HEK293T (cell line): ENCODE data around the gene CRHR2.

Experiments used
- CTCF ChIA-PET: fragments of 350-600 bp; formaldehyde crosslinking; extraction: SDS; loops from one replicate; lab custom pipeline; 2021; ENCODE audit warnings: antibody characterized with exemption, inconsistent platforms; lab: Yijun Ruan, JAX
- POLR2A ChIA-PET: fragments of 350-600 bp; formaldehyde crosslinking; extraction: SDS; loops from one replicate; lab custom pipeline; 2020; ENCODE audit warnings: antibody characterized with exemption, inconsistent platforms; lab: Yijun Ruan, JAX
- DNase-seq: peaks from one replicate; pipeline ENCODE4 v3.0.0; 2012; ENCODE audit warnings: mixed read lengths; ENCODE audit errors: extremely low spot score
- ARNT ChIP-seq: fragments of 450-650 bp; IDR thresholded peaks from 2 replicates; pipeline ENCODE4 v1.6.1; 2017; ENCODE audit warnings: mild to moderate bottlenecking
- BHLHE40 ChIP-seq: fragments of 450-650 bp; IDR thresholded peaks from 2 replicates; pipeline ENCODE4 v1.6.1; 2016; ENCODE audit warnings: mild to moderate bottlenecking, moderate library complexity, borderline replicate concordance
- CTBP1 ChIP-seq: fragments of 450-650 bp; IDR thresholded peaks from 2 replicates; pipeline ENCODE4 v1.6.1; 2016; ENCODE audit warnings: borderline replicate concordance
- ELF4 ChIP-seq: fragments of 450-650 bp; IDR thresholded peaks from 2 replicates; pipeline ENCODE4 v1.6.1; 2017; ENCODE audit warnings: antibody characterized with exemption
- FOXA1 ChIP-seq: fragments of 450-650 bp; IDR thresholded peaks from 2 replicates; pipeline ENCODE4 v1.6.1; 2016; ENCODE audit warnings: mild to moderate bottlenecking
- FOXK2 ChIP-seq: fragments of 450-650 bp; IDR thresholded peaks from 2 replicates; pipeline ENCODE4 v1.6.1; 2016; ENCODE audit warnings: mild to moderate bottlenecking
- FOXM1 ChIP-seq: fragments of 450-650 bp; IDR thresholded peaks from 2 replicates; pipeline ENCODE4 v1.6.1; 2017; ENCODE audit warnings: mild to moderate bottlenecking, borderline replicate concordance
- HDGF ChIP-seq: fragments of 450-650 bp; IDR thresholded peaks from 2 replicates; pipeline ENCODE4 v1.6.1; 2017; ENCODE audit warnings: antibody characterized with exemption, borderline replicate concordance
- L3MBTL2 ChIP-seq: fragments of 450-650 bp; conservative IDR thresholded peaks from 2 replicates; pipeline ENCODE4 v1.6.1; 2016; ENCODE audit warnings: mild to moderate bottlenecking
- LEF1 ChIP-seq: fragments of 450-650 bp; IDR thresholded peaks from 2 replicates; pipeline ENCODE4 v1.6.1; 2017; ENCODE audit warnings: mild to moderate bottlenecking, borderline replicate concordance
- NFRKB ChIP-seq: fragments of 450-650 bp; IDR thresholded peaks from 2 replicates; pipeline ENCODE4 v1.6.1; 2016; ENCODE audit warnings: mild to moderate bottlenecking, moderate library complexity
- PKNOX1 ChIP-seq: fragments of 450-650 bp; IDR thresholded peaks from 2 replicates; pipeline ENCODE4 v1.6.1; 2016
- SP1 ChIP-seq: fragments of 450-650 bp; IDR thresholded peaks from 2 replicates; pipeline ENCODE4 v1.6.1; 2017
- SUZ12 ChIP-seq: fragments of 450-650 bp; IDR thresholded peaks from 2 replicates; pipeline ENCODE4 v1.6.1; 2016; ENCODE audit warnings: mild to moderate bottlenecking
- TARDBP ChIP-seq: fragments of 450-650 bp; IDR thresholded peaks from 2 replicates; pipeline ENCODE4 v1.6.1; 2016
- ZNF384 ChIP-seq: fragments of 450-650 bp; IDR thresholded peaks from 2 replicates; pipeline ENCODE4 v1.6.1; 2016

Gene CRHR2

GRCh38 chr7:30656006-30656957, 26.0 kb downstream of the CRHR2 start:
- ChIA-PET CTCF (no interaction called here), POLR2A (no interaction called here)
- DNase-seq: no peak
- no peak for TF ChIP-seq TARDBP
- TF ChIP-seq L3MBTL2: no peak
- no peak for TF ChIP-seq PKNOX1
- TF ChIP-seq HDGF: no peak
- TF ChIP-seq SUZ12: no peak
- TF ChIP-seq SP1: no peak
- no peak for TF ChIP-seq ZNF384
- no peak for TF ChIP-seq ELF4
- no peak for TF ChIP-seq ARNT
- TF ChIP-seq LEF1: no peak
- no peak for TF ChIP-seq NFRKB
- TF ChIP-seq BHLHE40: no peak
- TF ChIP-seq FOXK2: no peak

- no peak for DNase-seq
- no peak for TF ChIP-seq SUZ12
- no peak for TF ChIP-seq FOXM1
- no peak for TF ChIP-seq PKNOX1
- no peak for TF ChIP-seq NFRKB
- no peak for TF ChIP-seq SP1
- TF ChIP-seq LEF1: no peak
- TF ChIP-seq HDGF: no peak
- TF ChIP-seq ELF4: no peak
- no peak for TF ChIP-seq TARDBP
- no peak for TF ChIP-seq BHLHE40
- no peak for TF ChIP-seq FOXK2
- no peak for TF ChIP-seq FOXA1
- no peak for TF ChIP-seq ARNT
- no peak for TF ChIP-seq ZNF384
- no peak for TF ChIP-seq CTBP1
- no peak for TF ChIP-seq L3MBTL2
- POLR2A ChIA-PET: no interaction called here
- CTCF ChIA-PET: no interaction called here
Measured at GRCh38 chr7:30655096-30655970, 26.9 kb downstream of the CRHR2 start.

GRCh38 chr7:30654296-30655090, 27.8 kb downstream of the CRHR2 start:
- ChIA-PET CTCF (no interaction called here), POLR2A (no interaction called here)
- TF ChIP-seq ARNT (no peak), SP1 (no peak), SUZ12 (no peak), CTBP1 (no peak)
- no peak for DNase-seq

GRCh38 chr7:30652698-30653641, 29.3 kb downstream of the CRHR2 start:
- no peak for TF ChIP-seq FOXK2
- POLR2A ChIA-PET: no interaction called here
- no peak for DNase-seq
- CTCF ChIA-PET: no interaction called here

- DNase-seq: no peak
- no peak for TF ChIP-seq PKNOX1
- ChIA-PET POLR2A (no interaction called here), CTCF (no interaction called here)
Measured at GRCh38 chr7:30652132-30652531, 30.1 kb downstream of the CRHR2 start.
